NCI-H2196 (cell line): Measurements from ENCODE around the gene GALNT16.
"Not testable (repeated sequence)": the region's sequence is repeated elsewhere in the genome, so short reads cannot be mapped to it uniquely, and the experiment has no call there.

Experiments used
- DNase-seq: peaks from one replicate; lab custom pipeline; 2025; ENCODE audit not compliant: unreplicated experiment; lab: John Stamatoyannopoulos, UW

The GALNT16 gene

GRCh38 chr14:69358966-69359365, 99.0 kb downstream of the GALNT16 start:
- DNase-seq: no peak

DNA sequence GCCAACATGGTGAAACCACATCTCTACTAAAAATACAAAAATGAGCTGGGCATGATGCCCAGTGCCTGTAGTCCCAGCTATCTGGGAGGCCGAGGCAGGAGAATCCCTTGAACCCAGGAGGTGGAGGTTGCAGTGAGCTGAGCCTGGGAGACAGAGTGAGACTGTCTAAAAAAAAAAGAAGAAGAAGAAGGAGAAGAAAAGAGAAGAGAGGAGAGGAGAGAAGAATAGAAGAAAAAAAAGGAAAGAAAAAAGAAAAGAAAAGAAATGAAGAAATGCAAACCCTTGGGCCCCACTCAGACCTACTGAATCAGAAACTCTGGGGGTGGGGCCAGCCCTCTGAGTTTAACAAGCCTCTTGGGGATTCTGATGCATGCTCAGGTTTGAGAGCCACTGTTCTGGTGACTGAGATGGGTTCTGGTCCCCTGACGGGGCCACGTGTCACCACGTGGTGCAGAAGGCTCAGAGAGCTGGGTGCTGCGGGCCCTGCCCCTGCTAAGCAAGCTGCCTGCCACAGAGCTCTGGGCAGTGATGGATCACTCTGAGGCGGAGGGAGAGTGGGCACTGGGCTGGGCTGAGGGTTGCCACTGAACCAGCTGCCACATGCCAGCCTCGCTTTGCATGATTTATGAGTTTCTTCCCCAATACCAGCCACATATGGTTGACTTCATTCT, 100.6 kb downstream of the GALNT16 start:
- no peak for DNase-seq

GRCh38 chr14:69363055-69363454, 103.1 kb downstream of the GALNT16 start:
- DNase-seq: no peak

GRCh38 chr14:69363964-69364363, 104.0 kb downstream of the GALNT16 start:
- DNase-seq: no peak

- no peak for DNase-seq
Measured at GRCh38 chr14:69364378-69364777, 104.4 kb downstream of the GALNT16 start.

GRCh38 chr14:69366069-69366468, 106.1 kb downstream of the GALNT16 start:
- DNase-seq: no peak

GRCh38 chr14:69366761-69367160, 106.8 kb downstream of the GALNT16 start:
- no peak for DNase-seq

DNA sequence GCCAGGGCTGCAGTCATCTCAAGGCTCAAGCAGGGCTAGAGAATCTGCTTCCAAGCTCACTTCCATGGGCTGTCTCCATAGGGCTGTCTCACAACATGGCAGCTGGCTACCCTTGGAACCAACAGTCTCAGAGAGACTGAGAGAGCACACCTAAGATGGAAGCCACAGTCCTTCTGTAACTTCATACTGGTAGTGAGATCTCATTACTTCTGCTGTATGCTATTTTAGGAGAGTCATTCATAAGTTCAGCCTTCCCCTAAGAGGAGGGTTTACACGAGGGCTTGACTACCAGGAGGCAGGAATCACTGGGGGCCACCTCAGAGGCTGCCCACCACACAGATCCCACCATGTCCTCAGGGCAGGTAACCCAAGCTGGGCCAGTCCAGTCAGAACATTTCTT, 108.4 kb downstream of the GALNT16 start:
- DNase-seq: no peak

DNA sequence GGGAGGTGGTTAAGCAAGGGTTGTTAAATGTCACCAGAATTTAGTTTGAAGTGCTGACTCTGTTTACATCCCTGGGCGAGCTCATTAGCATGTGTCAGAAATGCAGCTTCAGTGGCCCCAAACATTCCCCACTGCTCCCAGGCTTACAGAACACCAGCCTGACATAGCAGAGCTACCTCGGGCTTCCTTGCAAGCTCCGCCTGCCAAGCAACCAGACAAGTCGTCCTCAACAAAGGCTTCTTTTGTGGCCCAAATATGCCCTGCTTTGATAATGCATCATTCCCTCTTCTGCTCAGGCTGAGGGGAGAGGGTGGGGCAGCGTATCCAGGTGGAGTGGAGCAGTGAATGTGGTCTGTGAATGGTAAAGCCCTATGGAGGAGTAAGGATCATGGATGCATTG, 110.1 kb downstream of the GALNT16 start:
- DNase-seq: no peak

GRCh38 chr14:69372146-69372545, 112.2 kb downstream of the GALNT16 start:
- DNase-seq: no peak

DNA sequence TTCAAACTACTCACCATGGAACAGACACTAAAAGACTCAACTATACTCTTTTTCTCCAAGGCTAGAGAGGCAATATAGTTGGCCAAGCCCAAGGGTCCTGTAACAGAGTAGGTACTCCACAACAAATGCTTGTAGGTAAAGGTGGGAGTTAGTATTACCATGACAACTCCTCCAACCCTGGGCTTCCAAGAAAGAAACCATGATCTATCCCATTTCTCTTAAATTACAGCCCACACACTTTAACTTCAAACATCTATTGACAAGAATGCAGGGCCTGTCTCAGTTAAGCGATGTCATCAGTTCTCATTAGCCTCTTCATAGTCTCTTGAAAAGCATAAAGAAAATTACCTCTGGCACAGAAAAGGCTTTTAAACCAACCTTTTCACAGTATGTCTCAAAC, 113.1 kb downstream of the GALNT16 start:
- DNase-seq: no peak

- no peak for DNase-seq
Measured at GRCh38 chr14:69374235-69374634, 114.3 kb downstream of the GALNT16 start.

DNA sequence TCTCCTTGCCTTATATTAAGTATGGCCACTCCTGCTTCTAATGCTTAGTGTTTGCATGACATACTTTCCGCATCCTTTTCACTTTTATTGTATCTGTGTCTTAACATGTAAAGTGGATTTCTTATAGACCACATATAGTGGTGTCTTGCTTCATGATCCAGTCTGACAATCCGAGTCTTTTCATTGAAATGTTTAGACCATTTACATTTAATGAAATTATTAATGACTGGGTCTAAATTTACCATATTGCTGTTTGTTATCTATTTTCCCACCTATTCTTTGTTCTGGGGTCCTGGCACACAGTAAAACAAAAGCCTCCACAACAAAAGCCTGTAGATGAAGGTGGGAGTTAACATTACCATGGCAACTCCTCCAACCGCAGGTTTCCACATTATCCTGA, 115.2 kb downstream of the GALNT16 start:
- no peak for DNase-seq

DNA sequence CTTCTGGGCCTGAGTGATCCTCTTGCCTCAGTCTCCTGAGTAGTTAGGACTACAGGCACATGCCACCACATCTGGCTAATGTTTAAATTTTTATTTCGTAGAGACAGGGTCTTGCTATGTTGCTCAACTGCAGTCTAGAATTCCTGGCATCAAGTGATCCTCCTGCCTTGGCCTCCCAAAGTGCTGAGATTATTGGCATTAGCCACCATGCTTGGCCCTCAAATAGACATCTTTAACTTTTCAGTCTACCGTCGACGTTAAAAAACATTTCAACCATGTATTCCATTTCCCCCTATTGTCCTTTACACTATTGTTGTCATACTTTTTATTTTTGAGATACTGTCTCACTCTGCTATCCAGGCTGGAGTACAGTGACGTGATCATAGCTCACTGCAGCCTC, 115.8 kb downstream of the GALNT16 start:
- DNase-seq: no peak

DNA sequence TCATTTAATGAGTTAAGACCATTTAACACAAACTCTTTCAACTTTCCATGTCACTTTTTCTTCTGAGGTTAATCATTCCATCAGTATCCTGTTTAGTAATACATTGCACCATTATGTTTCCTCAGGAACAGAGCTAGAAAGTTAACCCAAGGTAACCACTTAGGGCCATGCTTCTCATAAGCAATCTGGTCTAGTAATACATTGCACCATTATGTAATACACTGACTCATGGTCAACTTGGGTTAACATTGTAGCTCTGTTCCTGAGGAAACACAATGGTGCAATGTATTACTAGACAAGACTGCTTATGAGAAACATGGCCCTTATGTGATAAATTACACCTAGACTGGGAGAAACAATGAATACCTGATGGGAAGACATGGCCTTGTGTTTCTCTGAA, 116.5 kb downstream of the GALNT16 start:
- no peak for DNase-seq

DNA sequence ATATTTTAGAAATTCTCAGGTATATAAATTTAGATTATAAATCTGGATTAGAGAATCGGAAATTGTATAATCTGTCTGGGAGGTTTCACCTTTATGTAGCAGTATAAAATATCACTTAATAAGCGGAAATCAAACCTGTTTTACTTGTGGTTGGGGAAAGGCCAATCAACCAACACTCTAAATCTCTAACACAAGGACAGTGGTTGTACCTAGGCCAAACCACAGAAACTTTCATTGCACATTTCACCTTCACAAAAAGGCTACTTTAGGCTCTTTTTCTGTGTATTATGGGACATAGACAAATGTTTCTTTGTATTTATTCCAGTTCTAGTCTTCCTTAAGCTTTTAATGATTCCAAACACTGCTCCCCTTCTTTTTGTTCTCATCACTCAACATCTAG, 118.3 kb downstream of the GALNT16 start:
- no peak for DNase-seq

- DNase-seq: no peak
Measured at GRCh38 chr14:69387311-69387710, 127.4 kb downstream of the GALNT16 start.

DNA sequence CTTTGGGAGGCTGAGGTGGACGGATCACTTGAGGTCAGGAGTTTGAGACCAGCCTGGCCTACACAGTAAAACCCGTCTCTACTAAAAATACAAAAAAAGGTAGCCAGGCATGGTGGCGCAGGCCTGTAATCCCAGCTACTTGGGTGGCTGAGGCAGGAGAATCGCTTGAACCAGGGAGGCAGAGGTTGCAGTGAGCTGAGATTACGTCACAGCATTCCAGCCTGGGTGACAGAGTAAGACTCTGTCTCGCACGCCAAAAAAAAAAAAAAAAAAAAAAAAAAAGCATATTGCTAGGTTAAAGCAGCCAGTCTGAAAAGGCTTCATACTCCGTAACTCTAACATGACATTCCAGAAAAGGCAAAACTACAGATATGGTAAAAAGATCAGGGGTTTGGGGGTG, 131.4 kb downstream of the GALNT16 start:
- DNase-seq: not testable (repeated sequence)

- no peak for DNase-seq
Measured at GRCh38 chr14:69392481-69392880, 132.5 kb downstream of the GALNT16 start.

DNA sequence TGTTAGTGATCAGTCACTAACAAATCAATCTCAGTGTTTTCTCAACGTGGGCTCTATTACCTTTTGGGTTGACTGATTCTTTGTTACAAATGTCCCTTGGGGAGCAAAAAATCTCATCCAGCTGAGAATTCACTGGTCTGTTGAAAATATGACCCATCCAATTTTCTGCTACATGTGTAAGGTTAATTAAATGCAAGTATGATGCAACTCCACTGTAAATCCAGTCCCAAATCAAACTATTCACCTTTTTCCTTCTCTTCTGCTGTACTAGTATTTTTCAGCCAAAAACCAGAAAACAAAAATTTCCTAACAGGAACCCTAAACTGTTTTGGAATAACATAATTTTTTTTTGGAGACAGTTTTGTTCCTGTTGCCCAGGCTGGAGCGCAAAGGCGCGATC, 136.0 kb downstream of the GALNT16 start:
- no peak for DNase-seq

GRCh38 chr14:69398053-69398817, 138.3 kb downstream of the GALNT16 start, which contains the start of the genes ERH and SLC39A9:
Gene ERH (minus strand): TSS chr14:69398299. CDS start chr14:69398233, 66 bp downstream.
Gene SLC39A9 (plus strand): TSS chr14:69398692. CDS start chr14:69399370, 678 bp downstream.
- peak; percentile 95 for DNase-seq

GRCh38 chr14:69398818-69399210, 138.9 kb downstream of the GALNT16 start:
- no peak for DNase-seq
